Loucy (cell line): ENCODE measurements around the gene RGPD4.

Experiments used
- EZH2phosphoT487 ChIP-seq: fragments of 200-600 bp; IDR thresholded peaks from 2 replicates; pipeline ENCODE4 v1.6.1; 2018; ENCODE audit warnings: antibody characterized with exemption, mild to moderate bottlenecking, moderate library complexity, borderline replicate concordance
- TF ChIP-seq, protein P1 (sequence below): fragments of 200-600 bp; sonication (generic); conservative IDR thresholded peaks from 2 replicates; pipeline ENCODE4 v1.5.1; 2014; ENCODE audit warnings: mild to moderate bottlenecking, antibody characterized with exemption, low read length

GRCh38 chr2:107790837-107791236 is 35.9 kb upstream of the RGPD4 start:
- TF ChIP-seq, protein P1, sequence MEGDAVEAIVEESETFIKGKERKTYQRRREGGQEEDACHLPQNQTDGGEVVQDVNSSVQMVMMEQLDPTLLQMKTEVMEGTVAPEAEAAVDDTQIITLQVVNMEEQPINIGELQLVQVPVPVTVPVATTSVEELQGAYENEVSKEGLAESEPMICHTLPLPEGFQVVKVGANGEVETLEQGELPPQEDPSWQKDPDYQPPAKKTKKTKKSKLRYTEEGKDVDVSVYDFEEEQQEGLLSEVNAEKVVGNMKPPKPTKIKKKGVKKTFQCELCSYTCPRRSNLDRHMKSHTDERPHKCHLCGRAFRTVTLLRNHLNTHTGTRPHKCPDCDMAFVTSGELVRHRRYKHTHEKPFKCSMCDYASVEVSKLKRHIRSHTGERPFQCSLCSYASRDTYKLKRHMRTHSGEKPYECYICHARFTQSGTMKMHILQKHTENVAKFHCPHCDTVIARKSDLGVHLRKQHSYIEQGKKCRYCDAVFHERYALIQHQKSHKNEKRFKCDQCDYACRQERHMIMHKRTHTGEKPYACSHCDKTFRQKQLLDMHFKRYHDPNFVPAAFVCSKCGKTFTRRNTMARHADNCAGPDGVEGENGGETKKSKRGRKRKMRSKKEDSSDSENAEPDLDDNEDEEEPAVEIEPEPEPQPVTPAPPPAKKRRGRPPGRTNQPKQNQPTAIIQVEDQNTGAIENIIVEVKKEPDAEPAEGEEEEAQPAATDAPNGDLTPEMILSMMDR, result no peak
- TF ChIP-seq EZH2phosphoT487, result no peak
